Measurements from ENCODE around the gene NTM.

GRCh38 chr11:131422029-131422428 is 51.6 kb downstream of the NTM start:
- no peak for TF ChIP-seq JUN (IDR thresholded peaks at IDR 0.05; ENCODE audit: borderline replicate concordance, insufficient read depth, insufficient read length, low read depth)
- TF ChIP-seq EZH2 (IDR thresholded peaks at IDR 0.05; ENCODE audit: borderline replicate concordance, low read depth, low read length, severe bottlenecking): no peak
- no peak for TF ChIP-seq POLR2AphosphoS5 (IDR thresholded peaks at IDR 0.05; ENCODE audit: insufficient read depth, low read depth, low read length)
- no peak for TF ChIP-seq CTCF (IDR thresholded peaks at IDR 0.05; ENCODE audit: extremely low read depth in 1 of 2, insufficient read depth in 1 of 2, low read depth in 1 of 2, low read length in 2 of 2)
- TF ChIP-seq POLR2A (IDR thresholded peaks at IDR 0.05; ENCODE audit: low read depth, low read length): no peak
- TF ChIP-seq FOS (IDR thresholded peaks at IDR 0.05; ENCODE audit: borderline replicate concordance, insufficient read depth, low read length): no peak
- TF ChIP-seq MYC (IDR thresholded peaks at IDR 0.05; ENCODE audit: low read depth, low read length): no peak
- TF ChIP-seq MAX (IDR thresholded peaks at IDR 0.05; ENCODE audit: insufficient read depth, insufficient read length): no peak
- TF ChIP-seq GATA2 (IDR thresholded peaks at IDR 0.05; ENCODE audit: insufficient read depth, insufficient read length, low read depth, low read length): no peak

Measured in endothelial cell of umbilical vein (primary cell).